Adipocyte (in vitro differentiated cells): ENCODE measurements around the gene DCDC2C.
A peak's percentile ranks its signal among the peaks of the same experiment; 100 is the strongest.

ENCODE experiments used
- DNase-seq: peaks from one replicate; pipeline ENCODE4 v3.0.0-alpha.2; 2015; ENCODE audit warnings: low read depth
- H3K27me3 ChIP-seq: replicated peaks from 2 replicates; pipeline ENCODE4 v1.7.0; 2013; ENCODE audit warnings: mild to moderate bottlenecking, low read length, moderate library complexity; ENCODE audit not compliant: control insufficient read depth, insufficient read depth
- H3K36me3 ChIP-seq: 2 replicates; pipeline ENCODE4 v1.7.0; 2013; ENCODE audit warnings: low read length, mild to moderate bottlenecking, moderate library complexity; ENCODE audit not compliant: control insufficient read depth, insufficient read depth, severe bottlenecking
- H3K4me1 ChIP-seq: 2 replicates; pipeline ENCODE4 v1.7.0; 2013; ENCODE audit warnings: mild to moderate bottlenecking, low read length, moderate library complexity; ENCODE audit not compliant: control insufficient read depth, insufficient read depth
- H3K4me3 ChIP-seq: 2 replicates; pipeline ENCODE4 v1.7.0; 2013; ENCODE audit warnings: mild to moderate bottlenecking, low read length, moderate library complexity
- H3K9ac ChIP-seq: 2 replicates; pipeline ENCODE4 v1.7.0; 2013; ENCODE audit warnings: mild to moderate bottlenecking, low read length, moderate library complexity
- H3K9me3 ChIP-seq: 2 replicates; pipeline ENCODE4 v1.7.0; 2013; ENCODE audit warnings: mild to moderate bottlenecking, low read length, moderate library complexity; ENCODE audit not compliant: control insufficient read depth

The DCDC2C gene

GRCh38 chr2:3738454-3738853 is 35.1 kb downstream of the DCDC2C start:
- no peak overlapping the region for H3K9ac ChIP-seq

GRCh38 chr2:3739313-3739712 is 35.9 kb downstream of the DCDC2C start:
- H3K9me3 ChIP-seq = no peaks in the 10 kb centered on the region
- H3K9ac ChIP-seq = no peak overlapping the region
- H3K27me3 ChIP-seq = peaks cover 27% of the 10 kb centered on the region
- DNase-seq = no peak
- no peaks in the 10 kb centered on the region for H3K4me1 ChIP-seq
- no peak overlapping the region for H3K4me3 ChIP-seq
- H3K36me3 ChIP-seq = no peaks in the 10 kb centered on the region

More at GRCh38 chr2:3738454-3738853, 35.1 kb downstream of the DCDC2C start:
- Histone ChIP-seq H3K4me1 (no peaks in the 10 kb centered on the region), H3K36me3 (no peaks in the 10 kb centered on the region), H3K4me3 (no peak overlapping the region), H3K9me3 (no peaks in the 10 kb centered on the region), H3K27me3 (peaks cover 34% of the 10 kb centered on the region)
- DNase-seq = peak; percentile 10

- Histone ChIP-seq H3K27me3 (peaks cover 10% of the 10 kb centered on the region), H3K36me3 (no peaks in the 10 kb centered on the region), H3K9ac (no peak overlapping the region), H3K4me1 (no peaks in the 10 kb centered on the region), H3K4me3 (no peak overlapping the region), H3K9me3 (no peaks in the 10 kb centered on the region)
- DNase-seq = no peak
These were observed 38.0 kb downstream of the DCDC2C start for GRCh38 chr2:3741396-3741795.

- H3K36me3 ChIP-seq = no peaks in the 10 kb centered on the region
- peaks cover 5% of the 10 kb centered on the region for H3K27me3 ChIP-seq
- no peak overlapping the region for H3K9ac ChIP-seq
- DNase-seq = no peak
- no peak overlapping the region for H3K4me3 ChIP-seq
- no peaks in the 10 kb centered on the region for H3K9me3 ChIP-seq
- no peaks in the 10 kb centered on the region for H3K4me1 ChIP-seq
These were observed 38.7 kb downstream of the DCDC2C start for GRCh38 chr2:3741867-3742602.

GRCh38 chr2:3742743-3743508 is 39.6 kb downstream of the DCDC2C start:
- no peaks in the 10 kb centered on the region for H3K27me3 ChIP-seq
- H3K9me3 ChIP-seq = no peaks in the 10 kb centered on the region
- H3K4me1 ChIP-seq = no peaks in the 10 kb centered on the region
- no peaks in the 10 kb centered on the region for H3K36me3 ChIP-seq
- DNase-seq = no peak
- no peak overlapping the region for H3K9ac ChIP-seq
- no peak overlapping the region for H3K4me3 ChIP-seq

- no peak for DNase-seq
- no peaks in the 10 kb centered on the region for H3K9me3 ChIP-seq
- no peaks in the 10 kb centered on the region for H3K27me3 ChIP-seq
- no peak overlapping the region for H3K9ac ChIP-seq
- no peaks in the 10 kb centered on the region for H3K36me3 ChIP-seq
- no peak overlapping the region for H3K4me3 ChIP-seq
- H3K4me1 ChIP-seq = no peaks in the 10 kb centered on the region
These were observed 40.7 kb downstream of the DCDC2C start for GRCh38 chr2:3743951-3744555.

- no peaks in the 10 kb centered on the region for H3K4me1 ChIP-seq
- H3K36me3 ChIP-seq = no peaks in the 10 kb centered on the region
- peaks cover 3% of the 10 kb centered on the region for H3K27me3 ChIP-seq
- no peak overlapping the region for H3K4me3 ChIP-seq
- H3K9me3 ChIP-seq = no peaks in the 10 kb centered on the region
- H3K9ac ChIP-seq = no peak overlapping the region
- DNase-seq = no peak
These were observed 42.5 kb downstream of the DCDC2C start for GRCh38 chr2:3745920-3746319.

GRCh38 chr2:3747032-3747654 is 43.8 kb downstream of the DCDC2C start:
- DNase-seq = no peak
- Histone ChIP-seq H3K4me1 (no peaks in the 10 kb centered on the region), H3K27me3 (peaks cover 11% of the 10 kb centered on the region), H3K4me3 (no peak overlapping the region), H3K36me3 (no peaks in the 10 kb centered on the region), H3K9ac (no peak overlapping the region), H3K9me3 (no peaks in the 10 kb centered on the region)

- no peak for DNase-seq
These were observed 44.5 kb downstream of the DCDC2C start for GRCh38 chr2:3747826-3748225.

GRCh38 chr2:3749201-3749600 is 45.8 kb downstream of the DCDC2C start:
- DNase-seq = no peak
- Histone ChIP-seq H3K4me3 (no peak overlapping the region), H3K27me3 (peaks cover 27% of the 10 kb centered on the region), H3K4me1 (no peaks in the 10 kb centered on the region), H3K9me3 (no peaks in the 10 kb centered on the region), H3K9ac (no peak overlapping the region), H3K36me3 (no peaks in the 10 kb centered on the region)

More at GRCh38 chr2:3747826-3748225, 44.5 kb downstream of the DCDC2C start:
- Histone ChIP-seq H3K4me3 (no peak overlapping the region), H3K9ac (no peak overlapping the region), H3K27me3 (peaks cover 14% of the 10 kb centered on the region), H3K9me3 (no peaks in the 10 kb centered on the region), H3K4me1 (no peaks in the 10 kb centered on the region), H3K36me3 (no peaks in the 10 kb centered on the region)

GRCh38 chr2:3751251-3751650 is 47.9 kb downstream of the DCDC2C start:
- no peak overlapping the region for H3K9ac ChIP-seq
- H3K9me3 ChIP-seq = no peaks in the 10 kb centered on the region
- H3K27me3 ChIP-seq = peaks cover 31% of the 10 kb centered on the region
- H3K4me3 ChIP-seq = no peak overlapping the region
- no peak for DNase-seq
- H3K4me1 ChIP-seq = no peaks in the 10 kb centered on the region
- no peaks in the 10 kb centered on the region for H3K36me3 ChIP-seq
